K562 (cell line): ENCODE measurements around the gene AMBRA1. TPM values are rescaled to one million over a fixed set of nuclear protein-coding genes. Genes with fewer than 3 reads are reported as not detected.

Source experiments
- ATAC-seq: fragments of 200-7000 bp; cut with Tn5 transposase; 3 replicates; pipeline ENCODE4 v1.9.1; 2020; ENCODE audit warnings: moderate library complexity
- Bru-seq: library from RNA; stranded (reverse); fragments of 400-500 nt; gene quantifications from one replicate; lab custom pipeline; 2021; lab: Mats Ljungman, UMichigan
- BruChase-seq, 2 experiments: library from RNA; stranded (reverse); fragments of 400-500 nt; gene quantifications; one replicate each; lab custom pipeline; 2021; lab: Mats Ljungman, UMichigan
- BruUV-seq: library from RNA; stranded (reverse); fragments of 400-500 nt; replicated peaks from 2 replicates; lab custom pipeline; 2021; lab: Mats Ljungman, UMichigan
- CTCF ChIA-PET: fragments of 300-600 bp; formaldehyde crosslinking; extraction: SDS; loops from one replicate; lab custom pipeline; 2021; ENCODE audit warnings: low intra/inter-chr PET ratio; lab: Yijun Ruan, JAX
- POLR2A ChIA-PET: fragments of 300-600, 350-650 bp; sonication (Branson Sonifier 250); formaldehyde crosslinking; extraction: SDS; loops from one replicate; lab custom pipeline; 2021; ENCODE audit warnings: antibody characterized with exemption, inconsistent platforms; lab: Yijun Ruan, JAX
- DNase-seq, 4 experiments: peaks; one replicate each; pipeline versions ENCODE4 v3.0.0 to v3.0.0-alpha.2; 2011 to 2018; ENCODE audit warnings: low spot score in 3 of 4, mixed read lengths in 3 of 4; ENCODE audit errors: extremely low read depth in 1 of 4
- FAIRE-seq: peaks from 2 replicates; lab custom pipeline; 2011; peaks lifted over from hg19 to GRCh38; lab: Jason Lieb, UNC
- H2AFZ ChIP-seq: 2 replicates; pipeline ENCODE4 v1.6.0; 2011; ENCODE audit warnings: low read depth, low read length, control low read depth, inconsistent platforms
- H3K27ac ChIP-seq: fragments of 200-600 bp; 3 replicates; pipeline ENCODE4 v1.8.0; 2011; ENCODE audit warnings: low read depth, mild to moderate bottlenecking, control low read depth, inconsistent platforms, low read length, moderate library complexity, mixed read lengths; ENCODE audit errors: extremely low read depth
- H3K27me3 ChIP-seq, 2 experiments: fragments of 300-600 bp in 1 of 2; 2 replicates in 1 of 2; 3 replicates in 1 of 2; pipeline versions ENCODE4 v1.6.0 to v1.8.0; 2011; ENCODE audit warnings: inconsistent platforms in 2 of 2, low read length in 2 of 2, mild to moderate bottlenecking in 1 of 2, mixed read lengths in 1 of 2, moderate library complexity in 1 of 2; ENCODE audit not compliant: control insufficient read depth in 2 of 2, insufficient read depth in 2 of 2
- H3K36me3 ChIP-seq: fragments of 300-600 bp; 3 replicates; pipeline ENCODE4 v1.8.0; 2011; ENCODE audit warnings: mild to moderate bottlenecking, low read length, inconsistent platforms; ENCODE audit not compliant: control insufficient read depth, insufficient read depth
- H3K4me1 ChIP-seq, 2 experiments: fragments of 200-600 bp in 1 of 2; replicated peaks in 1 of 2; 2 replicates in 1 of 2; 3 replicates in 1 of 2; pipeline versions ENCODE4 v1.5.1 to v1.8.0; 2011; ENCODE audit warnings: inconsistent platforms in 2 of 2, low read length in 2 of 2, mild to moderate bottlenecking in 1 of 2, mixed read lengths in 1 of 2, moderate library complexity in 1 of 2; ENCODE audit not compliant: control insufficient read depth in 2 of 2, insufficient read depth in 2 of 2
- H3K4me2 ChIP-seq: 2 replicates; pipeline ENCODE4 v1.6.1; 2011; ENCODE audit warnings: low read length, control low read depth, inconsistent platforms, mixed read lengths; ENCODE audit not compliant: insufficient read depth
- H3K4me3 ChIP-seq: fragments of 200-600 bp; sonication (generic), shearing (Covaris generic); 2 replicates; pipeline ENCODE4 v1.5.1; 2016; ENCODE audit warnings: control low read depth, inconsistent platforms
- H3K79me2 ChIP-seq: fragments of 200-600 bp; 3 replicates; pipeline ENCODE4 v1.8.0; 2011; ENCODE audit warnings: low read length, inconsistent platforms; ENCODE audit not compliant: control insufficient read depth, insufficient read depth
- H3K9ac ChIP-seq, 2 experiments: 2 replicates each; pipeline versions ENCODE4 v1.6.0 to v1.6.1; 2011; ENCODE audit warnings: low read depth in 2 of 2, low read length in 2 of 2, control low read depth in 1 of 2, inconsistent platforms in 1 of 2, mild to moderate bottlenecking in 1 of 2, mixed read lengths in 1 of 2; ENCODE audit not compliant: insufficient read depth in 1 of 2
- H3K9me1 ChIP-seq: one replicate; pipeline ENCODE4 v1.6.0; 2011; ENCODE audit warnings: inconsistent platforms, mild to moderate bottlenecking, low read length, moderate library complexity; ENCODE audit not compliant: control insufficient read depth, insufficient read depth
- H3K9me3 ChIP-seq: replicated peaks from 2 replicates; pipeline ENCODE4 v1.5.1; 2011; ENCODE audit warnings: low read depth, low read length, inconsistent platforms; ENCODE audit not compliant: control insufficient read depth, insufficient read depth
- H4K20me1 ChIP-seq: replicated peaks from 2 replicates; pipeline ENCODE4 v1.6.1; 2011; ENCODE audit warnings: low read length, inconsistent platforms, mixed read lengths; ENCODE audit not compliant: control insufficient read depth, insufficient read depth
- ILK ChIP-seq: fragments of 450-650 bp; IDR thresholded peaks from 2 replicates; pipeline ENCODE4 v1.6.1; 2016; ENCODE audit warnings: missing genetic modification characterization, low read depth, mild to moderate bottlenecking, missing compliant biosample characterization, moderate library complexity, borderline replicate concordance
- KHSRP ChIP-seq: fragments of 450-650 bp; IDR thresholded peaks from 2 replicates; pipeline ENCODE4 v1.6.1; 2017
- ZFP1 ChIP-seq: fragments of 450-650 bp; formaldehyde crosslinking; IDR thresholded peaks from 2 replicates; pipeline ENCODE4 v1.4.0; 2020; ENCODE audit warnings: mild to moderate bottlenecking, mixed read lengths
- ZNF212 ChIP-seq: fragments of 450-650 bp; formaldehyde crosslinking; IDR thresholded peaks from 2 replicates; pipeline ENCODE4 v1.4.0; 2020; ENCODE audit warnings: mild to moderate bottlenecking
- ZNF395 ChIP-seq: fragments of 200-800 bp; sonication (Bioruptor generic); IDR thresholded peaks from 2 replicates; pipeline ENCODE4 v1.6.1; 2017; ENCODE audit warnings: missing genetic modification characterization, missing compliant biosample characterization
- ZNF707 ChIP-seq: fragments of 250-450 bp; sonication (Bioruptor Pico); conservative IDR thresholded peaks from 2 replicates; pipeline ENCODE4 v1.8.0; 2022; ENCODE audit warnings: inconsistent platforms, mild to moderate bottlenecking, moderate library complexity
- WGBS: fragments of 100-300 bp; shearing (Covaris generic); methylation state at CpG from one replicate; pipeline ENCODE4 v1.1.6; 2016; ENCODE audit warnings: low coverage, mixed read lengths; ENCODE audit not compliant: insufficient coverage; ENCODE audit errors: missing lambda C conversion rate; 5-methylcytosine and 5-hydroxymethylcytosine counted together
- in situ Hi-C: fragments of 300-500 bp; cut with MboI; formaldehyde crosslinking; loops from 4 replicates; pipeline ENCODE4 v1.15.0; 2018; ENCODE audit warnings: inconsistent platforms, mixed read lengths
- intact Hi-C: fragments of 100-400 bp; cut with micrococcal nuclease; formaldehyde crosslinking; loops from 2 replicates; pipeline ENCODE4 v1.14.2; 2022
- long read RNA-seq, 3 experiments: library from polyadenylated mRNA in 2 of 3; library from RNA in 1 of 3; unstranded in 2 of 3; stranded (forward) in 1 of 3; transcript quantifications; one replicate each; pipeline ENCODE4 v2.0.0, GENCODE V29; 2019 to 2022
- polyA minus RNA-seq, 3 experiments: library from RNA; depleted of rRNA, polyadenylated mRNA; stranded (reverse); fragments of >200 nt; gene quantifications; 2 replicates each; pipeline ENCODE4 v1.2.3, GENCODE V29; 2011
- polyA plus RNA-seq, 8 experiments: library from polyadenylated mRNA; depleted of rRNA in 4 of 8; stranded (reverse) in 5 of 8; unstranded in 3 of 8; fragments of >200 nt; fragmentation: Nextera tagmentation in 2 of 8; fragmentation: Illumina TruSeq in 1 of 8; extraction: Ambion mirVana in 2 of 8; extraction: Trizol in 1 of 8; gene quantifications; 2 replicates each; pipeline versions ENCODE4 v1.2.1 to v1.2.3, GENCODE V29; 2011 to 2014; ENCODE audit warnings: inconsistent platforms in 1 of 8, missing spikeins in 1 of 8
- total RNA-seq, 7 experiments: library from RNA; depleted of rRNA in 6 of 7; stranded (reverse); fragments of >200 nt in 6 of 7; fragmentation: Illumina TruSeq in 2 of 7; extraction: Trizol in 2 of 7; gene quantifications; 2 replicates each; pipeline versions ENCODE4 v1.2.1 to v1.2.3, GENCODE V29; 2011 to 2021; ENCODE audit warnings: low replicate concordance in 1 of 7
- TF ChIP-seq, protein P1 (sequence below): fragments of 250-450 bp; sonication (Bioruptor Pico); IDR thresholded peaks from 2 replicates; pipeline ENCODE4 v1.4.0; 2020; ENCODE audit warnings: mild to moderate bottlenecking, moderate library complexity

The AMBRA1 gene, protein sequence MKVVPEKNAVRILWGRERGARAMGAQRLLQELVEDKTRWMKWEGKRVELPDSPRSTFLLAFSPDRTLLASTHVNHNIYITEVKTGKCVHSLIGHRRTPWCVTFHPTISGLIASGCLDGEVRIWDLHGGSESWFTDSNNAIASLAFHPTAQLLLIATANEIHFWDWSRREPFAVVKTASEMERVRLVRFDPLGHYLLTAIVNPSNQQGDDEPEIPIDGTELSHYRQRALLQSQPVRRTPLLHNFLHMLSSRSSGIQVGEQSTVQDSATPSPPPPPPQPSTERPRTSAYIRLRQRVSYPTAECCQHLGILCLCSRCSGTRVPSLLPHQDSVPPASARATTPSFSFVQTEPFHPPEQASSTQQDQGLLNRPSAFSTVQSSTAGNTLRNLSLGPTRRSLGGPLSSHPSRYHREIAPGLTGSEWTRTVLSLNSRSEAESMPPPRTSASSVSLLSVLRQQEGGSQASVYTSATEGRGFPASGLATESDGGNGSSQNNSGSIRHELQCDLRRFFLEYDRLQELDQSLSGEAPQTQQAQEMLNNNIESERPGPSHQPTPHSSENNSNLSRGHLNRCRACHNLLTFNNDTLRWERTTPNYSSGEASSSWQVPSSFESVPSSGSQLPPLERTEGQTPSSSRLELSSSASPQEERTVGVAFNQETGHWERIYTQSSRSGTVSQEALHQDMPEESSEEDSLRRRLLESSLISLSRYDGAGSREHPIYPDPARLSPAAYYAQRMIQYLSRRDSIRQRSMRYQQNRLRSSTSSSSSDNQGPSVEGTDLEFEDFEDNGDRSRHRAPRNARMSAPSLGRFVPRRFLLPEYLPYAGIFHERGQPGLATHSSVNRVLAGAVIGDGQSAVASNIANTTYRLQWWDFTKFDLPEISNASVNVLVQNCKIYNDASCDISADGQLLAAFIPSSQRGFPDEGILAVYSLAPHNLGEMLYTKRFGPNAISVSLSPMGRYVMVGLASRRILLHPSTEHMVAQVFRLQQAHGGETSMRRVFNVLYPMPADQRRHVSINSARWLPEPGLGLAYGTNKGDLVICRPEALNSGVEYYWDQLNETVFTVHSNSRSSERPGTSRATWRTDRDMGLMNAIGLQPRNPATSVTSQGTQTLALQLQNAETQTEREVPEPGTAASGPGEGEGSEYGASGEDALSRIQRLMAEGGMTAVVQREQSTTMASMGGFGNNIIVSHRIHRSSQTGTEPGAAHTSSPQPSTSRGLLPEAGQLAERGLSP (N-terminal part only)
- total RNA-seq (2011; cell fraction: chromatin; rRNA removed; ENCODE audit: low replicate concordance): 101 and 115 TPM in 2 replicates
- total RNA-seq (2011; cell fraction: nucleolus; rRNA removed): 57.9 and 61.2 TPM in 2 replicates
- total RNA-seq (2011; cell fraction: nucleoplasm; rRNA removed): 63.4 and 66.6 TPM in 2 replicates
- total RNA-seq (2014; rRNA removed) (20.4 and 21.0 TPM in 2 replicates), total RNA-seq (2014; rRNA removed; fragmentation: Illumina TruSeq; extraction: Trizol) (10.1 and 13.4 TPM in 2 replicates), total RNA-seq (2015; rRNA removed; fragmentation: Illumina TruSeq; extraction: Trizol) (13.0 and 13.1 TPM in 2 replicates), total RNA-seq (2021) (24.5 and 27.9 TPM in 2 replicates), polyA plus RNA-seq (2011; rRNA removed) (6.6 and 9.8 TPM in 2 replicates), polyA plus RNA-seq (2014; fragmentation: Illumina TruSeq; extraction: Trizol) (12.5 and 13.0 TPM in 2 replicates), polyA plus RNA-seq (2014; fragmentation: Nextera tagmentation; extraction: Ambion mirVana) (under 1 TPM; 0.15 to 0.39 TPM), polyA plus RNA-seq (2014; rRNA removed) (8.9 and 9.9 TPM in 2 replicates), polyA minus RNA-seq (2011; rRNA and poly(A)+ RNA removed) (26.5 and 28.3 TPM in 2 replicates), Bru-seq, nascent RNA (percentile 75 among the genes with signal in this experiment), BruChase-seq, experiment 1, labeled RNA remaining after a 2-hour chase (percentile 80 among the genes with signal in this experiment), BruChase-seq, experiment 2, labeled RNA remaining after a 6-hour chase (percentile 80 among the genes with signal in this experiment)
- 8.8 and 11.9 TPM in 2 replicates for polyA plus RNA-seq (2011; cell fraction: cytosol; rRNA removed)
- polyA plus RNA-seq (2011; cell fraction: nucleus; rRNA removed): 19.4 and 22.2 TPM in 2 replicates
- 16.0 and 22.2 TPM in 2 replicates for polyA plus RNA-seq (2012)
- 20.2 and 25.0 TPM in 2 replicates for polyA minus RNA-seq (2011; cell fraction: cytosol; rRNA and poly(A)+ RNA removed)
- polyA minus RNA-seq (2011; cell fraction: nucleus; rRNA and poly(A)+ RNA removed): 28.8 and 48.7 TPM in 2 replicates
- long read RNA-seq, experiment 1, partial matches to known transcripts: 22 of 45 reads
- long read RNA-seq, experiment 1, other reads (novel, unspliced or antisense): 23 of 45 reads
- long read RNA-seq, experiment 2, full-length matches to known transcripts: 2 of 25 reads
- long read RNA-seq, experiment 2, partial matches to known transcripts: 5 of 25 reads
- long read RNA-seq, experiment 2, other reads (novel, unspliced or antisense): 18 of 25 reads
- long read RNA-seq, experiment 3, partial matches to known transcripts: 2 of 3 reads
- long read RNA-seq, experiment 3, other reads (novel, unspliced or antisense): 1 of 3 reads

- Histone ChIP-seq H3K4me2 (peak within 1 kb of the TSS; percentile 98), H3K9me1 (no peaks in the 10 kb centered on the region), H3K27ac (peak within 1 kb of the TSS; percentile 78), H3K4me1 (peaks cover 25 to 38% of the 10 kb centered on the region in 2 experiments), H3K36me3 (peaks cover 3% of the 10 kb centered on the region; the same call in 1 of the 3 replicates), H3K9me3 (no peaks in the 10 kb centered on the region), H3K4me3 (peak within 1 kb of the TSS; percentile 97), H2AFZ (peak within 1 kb of the TSS; percentile 97), H3K27me3 (no peaks in the 10 kb centered on the region), H4K20me1 (0 out of 2 replicates have a peak, but pooled peaks cover 6% of the 10 kb centered on the region), H3K79me2 (peaks cover 50% of the 10 kb centered on the region), H3K9ac (peak within 1 kb of the TSS; percentile 86 to 93)
- no TSS peak for BruUV-seq
- ChIA-PET CTCF (no interaction called here), POLR2A (interaction anchor here (0.6 to 2.0 kb wide), 12 partner anchors 9 to 1646 kb away, joined by 3 to 21 read pairs (median 4); partner anchors contain the start of gene ATG13)
- DNase-seq: peak; percentile 76 to 96 (median 82)
- intact Hi-C loops (loop anchor here (5.0 kb wide), 2 partner anchors 36 to 51 kb away; no protein-coding TSS in a partner anchor), in situ Hi-C loops (no loop called here)
- WGBS: 2% methylated on average over 51 of the region's 54 CpGs
- peak; percentile 86 for ATAC-seq
- peak; percentile 90 for FAIRE-seq
- TF ChIP-seq ZNF707 (CRISPR knock-in tag) (no peak), KHSRP (no peak), ZNF212 (CRISPR knock-in tag) (no peak), ZNF395 (CRISPR knock-in tag) (peak; percentile 73), ZFP1 (CRISPR knock-in tag) (no peak), ILK (tag) (no peak)
- TF ChIP-seq, protein P1, sequence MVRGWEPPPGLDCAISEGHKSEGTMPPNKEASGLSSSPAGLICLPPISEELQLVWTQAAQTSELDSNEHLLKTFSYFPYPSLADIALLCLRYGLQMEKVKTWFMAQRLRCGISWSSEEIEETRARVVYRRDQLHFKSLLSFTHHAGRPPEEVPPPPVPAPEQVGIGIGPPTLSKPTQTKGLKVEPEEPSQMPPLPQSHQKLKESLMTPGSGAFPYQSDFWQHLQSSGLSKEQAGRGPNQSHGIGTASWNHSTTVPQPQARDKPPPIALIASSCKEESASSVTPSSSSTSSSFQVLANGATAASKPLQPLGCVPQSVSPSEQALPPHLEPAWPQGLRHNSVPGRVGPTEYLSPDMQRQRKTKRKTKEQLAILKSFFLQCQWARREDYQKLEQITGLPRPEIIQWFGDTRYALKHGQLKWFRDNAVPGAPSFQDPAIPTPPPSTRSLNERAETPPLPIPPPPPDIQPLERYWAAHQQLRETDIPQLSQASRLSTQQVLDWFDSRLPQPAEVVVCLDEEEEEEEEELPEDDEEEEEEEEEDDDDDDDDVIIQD (CRISPR knock-in tag): no peak
Measured at GRCh38 chr11:46593550-46594373, at the start of gene AMBRA1. Gene AMBRA1, minus strand, starts transcription at chr11:46594023. Its CDS starts 45,643 bp downstream, at chr11:46548380.
